T-helper 1 cell treated with Interleukin-12 subunit alpha and Interleukin-12 subunit beta and Interleukin-4 antibody, amounts not matched to agents 30 μg/mL and 1 μg/mL, for 36 hours (primary cell): ENCODE data around the gene HAAO.
A peak's percentile ranks its signal among the peaks of the same experiment; 100 is the strongest.
"Not testable (repeated sequence)": the region's sequence is repeated elsewhere in the genome, so short reads cannot be mapped to it uniquely, and the experiment has no call there.

Experiments used
- H3K27ac Mint-ChIP-seq: one replicate; pipeline ENCODE4 v1.8.0; 2021; ENCODE audit warnings: mild to moderate bottlenecking, mixed read lengths
- H3K27me3 Mint-ChIP-seq: one replicate; pipeline ENCODE4 v1.8.0; 2021; ENCODE audit warnings: low read depth, mixed read lengths
- H3K36me3 Mint-ChIP-seq: one replicate; pipeline ENCODE4 v1.8.0; 2021; ENCODE audit warnings: low read depth, mixed read lengths
- H3K4me1 Mint-ChIP-seq: one replicate; pipeline ENCODE4 v1.8.0; 2021; ENCODE audit warnings: low read depth, mixed read lengths
- H3K4me3 Mint-ChIP-seq: one replicate; pipeline ENCODE4 v1.8.0; 2021; ENCODE audit warnings: mild to moderate bottlenecking, moderate library complexity, mixed read lengths
- H3K9me3 Mint-ChIP-seq: one replicate; pipeline ENCODE4 v1.8.0; 2021; ENCODE audit warnings: mixed read lengths

Gene HAAO

DNA sequence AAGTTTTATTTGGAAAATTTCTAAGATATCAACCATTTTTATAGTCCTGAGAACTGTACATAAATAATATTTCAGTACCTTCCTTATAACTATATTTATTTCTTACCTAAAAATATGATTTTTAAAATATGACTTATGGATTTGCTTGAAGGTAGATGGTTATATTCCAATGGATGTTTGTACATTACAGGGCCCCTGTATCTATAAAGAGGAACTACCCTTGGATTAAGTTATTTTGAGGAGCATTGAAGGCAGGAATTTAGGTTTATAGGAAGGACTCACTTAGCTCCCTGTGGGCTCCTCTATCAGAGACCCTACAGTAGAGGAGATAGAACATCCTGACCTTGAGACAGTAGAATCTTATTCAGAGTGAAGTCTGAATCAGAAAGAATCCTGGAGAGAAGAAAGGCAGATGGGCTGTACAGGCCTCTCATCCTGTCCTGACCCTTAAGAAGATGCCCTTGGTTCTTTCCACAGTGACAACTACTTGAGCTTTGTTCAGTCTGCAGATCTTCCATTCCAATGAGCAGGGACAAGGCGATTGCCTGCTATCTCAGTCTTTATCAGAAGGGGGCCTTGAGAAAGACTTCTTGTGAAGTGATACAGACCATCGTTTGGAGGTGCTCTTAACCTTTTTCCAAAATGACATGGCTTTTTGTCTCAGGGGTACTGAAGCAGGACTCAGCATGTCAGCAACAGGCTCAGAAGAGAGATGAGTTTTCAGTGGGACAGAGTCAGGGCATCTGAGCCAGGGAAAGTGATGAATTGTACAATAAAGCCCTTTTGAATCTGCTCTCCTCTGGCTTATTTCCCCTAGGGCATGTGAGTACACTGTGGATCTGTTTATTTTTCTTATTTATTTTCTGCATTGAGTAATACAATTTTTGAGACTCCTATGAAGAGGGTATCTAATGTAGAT lies 49.4 kb downstream of the HAAO start:
- Mint-ChIP-seq H3K27ac (no peak overlapping the region), H3K9me3 (peaks cover 5% of the 10 kb centered on the region), H3K4me1 (peaks cover 1% of the 10 kb centered on the region), H3K27me3 (no peaks in the 10 kb centered on the region), H3K36me3 (peaks cover 18% of the 10 kb centered on the region), H3K4me3 (no peak overlapping the region)

DNA sequence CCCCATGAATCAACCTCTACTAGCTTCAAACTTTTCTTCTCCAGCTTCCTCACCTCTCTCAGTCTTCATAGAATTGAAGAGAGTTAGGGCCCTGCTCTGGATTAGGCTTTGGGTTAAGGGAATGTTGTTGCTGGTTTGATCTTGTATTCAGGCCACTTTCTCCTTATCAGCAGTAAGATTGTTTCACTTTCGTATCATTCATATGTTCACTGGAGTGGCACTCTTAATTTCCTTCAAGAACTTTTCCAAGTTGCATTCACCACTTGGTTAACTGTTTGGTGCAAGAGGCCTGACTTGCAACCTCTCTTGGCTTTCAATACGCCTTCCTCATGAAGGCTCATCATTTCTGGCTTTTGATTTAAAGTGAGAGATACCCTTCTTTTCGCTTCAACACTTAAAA lies 51.2 kb downstream of the HAAO start:
- no peaks in the 10 kb centered on the region for H3K27me3 Mint-ChIP-seq
- H3K36me3 Mint-ChIP-seq, result peaks cover 28% of the 10 kb centered on the region
- H3K4me3 Mint-ChIP-seq, result no peak overlapping the region
- H3K9me3 Mint-ChIP-seq, result peaks cover 13% of the 10 kb centered on the region
- peaks cover 1% of the 10 kb centered on the region for H3K4me1 Mint-ChIP-seq
- no peak overlapping the region for H3K27ac Mint-ChIP-seq

DNA sequence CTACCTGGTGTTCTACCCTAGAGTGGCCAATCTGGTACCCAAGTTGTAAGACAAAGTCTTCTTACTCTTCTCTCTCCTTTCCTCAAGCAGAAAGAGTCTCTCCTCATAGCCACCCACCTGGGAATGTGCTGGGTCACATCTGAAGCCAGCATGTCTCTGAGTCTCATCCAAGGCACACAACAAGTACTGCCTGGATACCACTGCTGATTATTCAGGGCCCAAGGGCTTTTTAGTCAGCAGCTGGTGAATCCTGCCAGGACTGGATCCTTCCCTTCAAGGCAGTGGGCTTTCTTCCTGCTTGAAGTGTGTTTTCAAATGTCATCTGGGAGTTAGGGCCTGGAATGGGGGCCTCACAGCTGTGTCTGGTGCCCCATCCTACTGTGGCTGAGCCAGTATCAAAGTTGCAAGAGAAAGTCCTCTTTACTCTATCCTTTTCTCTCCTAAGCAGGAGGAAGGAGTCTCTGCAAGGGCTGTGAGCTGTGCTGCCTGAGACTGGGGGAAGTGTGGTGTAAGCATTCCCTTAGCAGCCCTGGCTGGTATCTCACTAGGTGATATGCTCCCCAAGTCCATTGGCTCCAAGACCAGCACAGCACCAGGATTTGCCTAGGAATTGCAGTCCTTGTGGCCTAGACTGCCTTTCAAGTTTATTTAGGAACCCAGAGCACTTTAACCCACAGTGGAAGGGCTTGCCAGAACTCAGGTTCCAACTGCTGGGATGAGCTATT lies 55.6 kb downstream of the HAAO start:
- peaks cover 51% of the 10 kb centered on the region for H3K36me3 Mint-ChIP-seq
- H3K4me1 Mint-ChIP-seq, result peaks cover 1% of the 10 kb centered on the region
- H3K9me3 Mint-ChIP-seq, result peaks cover 31% of the 10 kb centered on the region
- H3K4me3 Mint-ChIP-seq, result no peak overlapping the region
- no peak overlapping the region for H3K27ac Mint-ChIP-seq
- no peaks in the 10 kb centered on the region for H3K27me3 Mint-ChIP-seq

DNA sequence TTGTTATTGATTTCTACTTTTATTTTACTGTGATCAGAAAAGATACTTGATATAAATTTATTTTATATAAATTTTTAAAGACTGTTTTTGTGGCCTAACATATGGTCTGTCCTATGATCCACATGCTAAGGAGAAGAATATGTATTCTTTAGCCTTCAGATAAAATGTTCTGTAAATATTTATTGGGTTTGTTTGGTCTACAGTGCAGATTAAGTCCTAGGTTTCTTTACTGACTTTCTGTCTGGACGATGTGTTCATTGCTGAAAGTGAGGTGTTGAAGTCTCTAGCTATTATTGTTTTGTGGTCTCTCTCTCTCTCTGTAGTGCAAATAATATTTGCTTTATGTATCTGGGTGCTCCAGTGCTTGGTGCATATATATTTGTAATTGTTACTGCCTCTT lies 58.5 kb downstream of the HAAO start:
- peaks cover 53% of the 10 kb centered on the region for H3K36me3 Mint-ChIP-seq
- H3K4me1 Mint-ChIP-seq, result no peaks in the 10 kb centered on the region
- no peak overlapping the region for H3K4me3 Mint-ChIP-seq
- H3K9me3 Mint-ChIP-seq, result peaks cover 46% of the 10 kb centered on the region
- H3K27ac Mint-ChIP-seq, result no peak overlapping the region
- no peaks in the 10 kb centered on the region for H3K27me3 Mint-ChIP-seq

DNA sequence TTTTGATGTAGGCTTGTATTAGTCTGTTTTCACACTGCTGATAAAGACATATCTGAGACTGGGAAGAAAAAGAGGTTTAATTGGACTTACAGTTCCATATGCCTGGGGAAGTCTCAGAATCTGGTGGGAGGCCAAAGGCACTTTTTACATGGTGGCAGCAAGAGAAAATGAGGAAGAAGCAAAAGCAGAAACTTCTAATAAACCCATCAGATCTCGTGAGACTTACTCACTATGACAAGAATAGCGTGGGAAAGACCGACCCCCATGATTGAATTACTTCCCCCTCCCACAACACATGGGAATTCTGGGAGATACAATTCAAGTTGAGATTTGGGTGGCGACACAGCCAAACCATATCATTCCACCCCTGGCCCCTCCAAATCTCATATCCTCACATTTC lies 61.1 kb downstream of the HAAO start:
- not testable (repeated sequence) for H3K27me3 Mint-ChIP-seq, H3K27ac Mint-ChIP-seq, H3K4me3 Mint-ChIP-seq, H3K4me1 Mint-ChIP-seq
- peaks cover 43% of the 10 kb centered on the region for H3K36me3 Mint-ChIP-seq
- peaks cover 39% of the 10 kb centered on the region for H3K9me3 Mint-ChIP-seq

DNA sequence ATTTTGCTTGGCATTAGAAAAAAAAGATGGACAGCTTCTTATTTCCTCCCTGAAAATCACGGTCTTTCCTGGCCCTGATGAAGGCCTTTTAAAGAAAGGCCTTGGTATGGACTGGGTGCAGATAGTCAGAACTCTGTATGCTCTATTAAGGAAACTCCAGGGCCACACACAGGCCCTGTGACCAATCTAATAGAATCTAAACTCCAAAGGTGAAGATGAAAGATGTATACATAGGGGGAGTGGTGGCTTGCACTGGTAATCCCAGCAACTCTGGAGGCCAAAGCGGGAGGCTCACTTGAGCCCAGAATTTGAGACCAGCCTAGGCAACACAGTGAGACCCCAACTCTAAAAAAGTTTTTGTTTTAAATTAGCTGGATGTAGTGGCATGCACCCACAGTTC lies 65.7 kb downstream of the HAAO start:
- H3K9me3 Mint-ChIP-seq, result peaks cover 14% of the 10 kb centered on the region
- H3K4me3 Mint-ChIP-seq, result no peak overlapping the region
- H3K4me1 Mint-ChIP-seq, result peaks cover 9% of the 10 kb centered on the region
- peaks cover 12% of the 10 kb centered on the region for H3K36me3 Mint-ChIP-seq
- H3K27ac Mint-ChIP-seq, result no peak overlapping the region
- no peaks in the 10 kb centered on the region for H3K27me3 Mint-ChIP-seq

DNA sequence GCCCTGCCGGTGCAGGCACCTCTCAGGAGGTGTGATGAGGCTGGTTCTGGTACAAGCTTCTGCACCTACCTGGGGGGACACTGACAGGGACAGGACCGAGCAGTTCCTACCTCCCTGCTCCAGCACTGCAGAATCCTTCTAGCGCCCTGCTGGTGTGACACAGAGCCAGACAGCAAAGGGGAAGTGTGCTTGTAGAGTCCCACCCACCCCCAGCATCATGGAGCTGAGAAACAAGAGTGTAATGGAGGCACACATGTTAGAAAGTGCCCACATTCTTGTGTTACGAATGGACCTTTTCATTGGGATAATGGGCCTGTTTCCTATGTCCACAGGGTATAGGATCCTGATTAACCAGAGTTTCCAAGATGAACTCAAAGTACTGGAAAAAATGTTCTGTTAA lies 66.7 kb downstream of the HAAO start:
- Mint-ChIP-seq H3K27me3 (no peaks in the 10 kb centered on the region), H3K27ac (no peak overlapping the region), H3K4me1 (peaks cover 9% of the 10 kb centered on the region), H3K36me3 (peaks cover 6% of the 10 kb centered on the region), H3K9me3 (peaks cover 10% of the 10 kb centered on the region), H3K4me3 (no peak overlapping the region)

DNA sequence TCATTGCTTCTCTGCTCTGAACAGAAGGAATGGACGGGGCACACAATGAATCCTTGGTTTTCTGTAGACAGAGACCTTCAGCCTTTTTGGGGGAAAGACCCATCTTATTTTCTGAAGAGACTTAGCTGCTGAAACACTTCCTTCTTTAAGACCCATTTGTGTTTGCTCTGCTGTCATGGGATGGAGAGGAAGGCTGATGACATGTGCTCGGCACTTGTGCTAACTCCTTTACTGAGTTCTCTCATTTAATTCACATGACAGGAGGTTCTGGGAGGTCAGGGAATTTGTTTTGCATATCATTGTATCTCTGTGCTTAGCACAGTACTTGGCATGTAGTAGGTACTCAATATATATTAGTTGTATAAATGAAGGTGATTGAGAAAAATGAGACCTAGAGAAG lies 67.5 kb downstream of the HAAO start:
- Mint-ChIP-seq H3K4me3 (no peak overlapping the region), H3K27ac (no peak overlapping the region), H3K9me3 (peaks cover 5% of the 10 kb centered on the region), H3K4me1 (peaks cover 9% of the 10 kb centered on the region), H3K36me3 (peaks cover 4% of the 10 kb centered on the region), H3K27me3 (no peaks in the 10 kb centered on the region)

DNA sequence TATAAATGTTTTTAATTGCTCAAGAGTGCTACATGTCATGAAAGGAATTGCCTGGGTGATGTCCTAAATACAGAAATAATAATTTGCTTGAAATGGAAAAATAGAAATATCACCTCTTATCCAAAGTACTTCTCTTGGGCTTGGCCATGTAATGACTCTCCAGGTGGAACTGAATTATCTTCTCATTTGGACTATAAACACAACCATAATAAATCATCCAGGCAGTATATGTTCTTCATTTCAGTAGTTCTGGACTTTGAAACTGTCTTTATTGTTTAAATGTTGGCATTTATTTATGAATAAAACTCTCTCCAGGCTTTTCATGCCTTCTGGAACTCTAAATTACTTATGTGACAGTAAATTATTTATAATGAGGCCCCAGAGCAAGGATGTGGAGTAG lies 68.9 kb downstream of the HAAO start:
- H3K9me3 Mint-ChIP-seq, result no peaks in the 10 kb centered on the region
- H3K4me3 Mint-ChIP-seq, result no peak overlapping the region
- H3K4me1 Mint-ChIP-seq, result peaks cover 9% of the 10 kb centered on the region
- no peaks in the 10 kb centered on the region for H3K27me3 Mint-ChIP-seq
- no peak overlapping the region for H3K27ac Mint-ChIP-seq
- H3K36me3 Mint-ChIP-seq, result peaks cover 2% of the 10 kb centered on the region

DNA sequence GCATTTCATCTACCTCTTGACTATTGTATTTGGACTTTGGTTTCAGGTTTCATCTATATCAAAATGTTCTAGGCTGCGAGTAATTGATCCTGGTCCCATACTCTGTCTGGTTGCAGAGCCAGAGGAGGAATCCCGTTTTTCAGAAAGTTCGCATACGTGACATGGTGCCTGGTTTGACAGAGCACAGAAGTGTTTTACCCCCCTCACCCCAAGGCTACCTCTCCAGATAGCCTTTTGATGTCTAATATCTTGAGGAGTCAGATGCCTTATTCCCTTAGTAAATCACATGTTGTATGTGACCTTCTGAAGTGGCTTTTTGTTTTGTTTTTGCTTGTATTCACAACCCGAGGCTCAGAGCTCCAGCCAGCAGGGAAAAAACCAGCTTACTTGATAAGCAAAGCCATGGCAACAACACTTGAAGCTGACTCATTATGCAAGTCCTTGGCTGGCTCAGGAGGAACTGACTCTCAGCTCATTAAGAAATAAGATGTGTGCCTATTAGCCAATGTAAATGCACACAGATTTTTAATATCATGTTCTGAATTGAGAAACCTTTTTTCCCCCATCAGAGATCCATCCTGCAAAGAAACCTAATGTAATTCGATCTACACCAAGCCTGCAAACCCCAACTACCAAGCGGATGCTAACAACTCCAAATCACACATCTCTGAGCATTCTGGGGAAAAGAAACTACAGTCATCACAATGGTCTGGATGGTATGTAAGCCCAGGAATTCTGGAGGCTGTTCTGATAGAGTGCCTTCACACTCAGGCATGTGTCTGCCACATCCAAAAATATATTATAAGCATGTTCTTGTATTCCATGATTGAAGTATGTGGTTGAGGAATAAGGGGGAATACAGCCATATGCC lies 69.8 kb downstream of the HAAO start:
- peak overlapping the region; percentile 5 for H3K27ac Mint-ChIP-seq
- peaks cover 9% of the 10 kb centered on the region for H3K4me1 Mint-ChIP-seq
- no peak overlapping the region for H3K4me3 Mint-ChIP-seq
- no peaks in the 10 kb centered on the region for H3K9me3 Mint-ChIP-seq
- no peaks in the 10 kb centered on the region for H3K27me3 Mint-ChIP-seq
- H3K36me3 Mint-ChIP-seq, result peaks cover 2% of the 10 kb centered on the region

DNA sequence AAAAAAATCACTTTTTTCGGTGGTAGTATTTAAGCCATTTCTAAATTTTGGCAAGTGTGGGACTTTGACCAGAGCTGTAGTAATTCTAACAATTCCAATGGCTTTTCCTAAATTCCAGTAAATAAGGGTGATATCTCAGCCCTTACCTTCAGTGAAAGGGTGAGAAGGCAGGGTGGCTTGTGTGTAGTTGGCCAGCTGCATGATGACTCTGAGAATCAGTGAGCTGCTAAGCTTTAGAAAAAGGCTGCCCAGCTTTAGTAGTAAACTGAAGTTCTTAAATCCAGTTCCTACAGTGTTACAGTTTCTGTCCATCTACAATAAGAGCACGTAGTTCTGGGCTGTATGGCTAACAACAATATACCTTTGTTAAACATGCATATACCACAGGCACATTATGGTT lies 70.5 kb downstream of the HAAO start:
- Mint-ChIP-seq H3K9me3 (no peaks in the 10 kb centered on the region), H3K4me1 (peaks cover 9% of the 10 kb centered on the region), H3K27ac (peak overlapping the region; percentile 5), H3K36me3 (peaks cover 2% of the 10 kb centered on the region), H3K4me3 (no peak overlapping the region), H3K27me3 (no peaks in the 10 kb centered on the region)
